Left kidney (tissue), 2 donors: Measurements from ENCODE around the gene NUDCD2. TPM values are rescaled to one million over a fixed set of nuclear protein-coding genes. Genes with fewer than 3 reads are reported as not detected.
"Not testable (repeated sequence)": the region's sequence is repeated elsewhere in the genome, so short reads cannot be mapped to it uniquely, and the experiment has no call there.

Experiments used
- DNase-seq: peaks from one replicate; pipeline ENCODE4 v3.0.0-alpha.2; 2013
- polyA plus RNA-seq: library from polyadenylated mRNA; unstranded; fragments of 120-200 nt; gene quantifications from one replicate; pipeline ENCODE4 v1.2.1, GENCODE V29; 2013; ENCODE audit not compliant: insufficient read length

Gene NUDCD2
- polyA plus RNA-seq, 1 donor, result 54.0 TPM

DNA sequence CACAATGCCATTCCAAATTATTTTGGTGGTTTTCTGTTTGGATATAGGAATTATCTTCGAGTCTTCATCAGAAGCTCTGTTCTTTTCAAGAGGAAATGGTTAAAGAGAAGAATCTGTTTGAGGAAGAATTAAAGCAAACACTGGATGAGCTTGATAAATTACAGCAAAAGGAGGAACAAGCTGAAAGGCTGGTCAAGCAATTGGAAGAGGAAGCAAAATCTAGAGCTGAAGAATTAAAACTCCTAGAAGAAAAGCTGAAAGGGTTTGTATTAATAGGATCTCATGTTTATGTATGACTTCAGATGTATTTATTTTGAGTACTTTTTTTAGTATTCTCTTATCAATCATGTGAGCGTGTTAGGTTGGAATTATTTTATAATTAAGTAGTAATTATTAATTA lies 15.5 kb upstream of the NUDCD2 start:
- no peak for DNase-seq

DNA sequence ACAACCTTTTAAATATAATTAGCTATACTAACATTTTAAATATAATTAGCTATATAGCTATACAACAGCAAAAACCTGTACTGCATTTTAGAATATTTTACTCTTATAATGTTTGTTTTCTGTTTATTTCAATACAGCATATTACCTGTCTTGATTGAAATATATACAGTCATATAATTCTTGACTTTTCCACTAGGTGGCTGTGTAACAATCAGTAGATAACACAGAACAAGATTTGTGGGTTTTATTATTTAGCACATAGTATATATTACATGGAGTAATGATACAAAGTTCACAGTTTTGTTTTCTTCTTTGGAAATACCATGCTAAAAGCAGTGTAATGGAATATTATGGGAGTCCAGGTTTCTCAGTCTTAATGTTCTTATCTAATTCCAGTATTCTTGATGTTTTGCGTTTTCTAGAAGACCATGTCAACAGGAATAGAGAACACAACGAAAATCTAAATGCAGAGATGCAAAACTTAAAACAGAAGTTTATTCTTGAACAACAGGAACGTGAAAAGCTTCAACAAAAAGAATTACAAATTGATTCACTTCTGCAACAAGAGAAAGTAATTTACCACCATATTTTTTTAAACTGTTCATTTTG lies 13.8 kb upstream of the NUDCD2 start:
- DNase-seq, result no peak

DNA sequence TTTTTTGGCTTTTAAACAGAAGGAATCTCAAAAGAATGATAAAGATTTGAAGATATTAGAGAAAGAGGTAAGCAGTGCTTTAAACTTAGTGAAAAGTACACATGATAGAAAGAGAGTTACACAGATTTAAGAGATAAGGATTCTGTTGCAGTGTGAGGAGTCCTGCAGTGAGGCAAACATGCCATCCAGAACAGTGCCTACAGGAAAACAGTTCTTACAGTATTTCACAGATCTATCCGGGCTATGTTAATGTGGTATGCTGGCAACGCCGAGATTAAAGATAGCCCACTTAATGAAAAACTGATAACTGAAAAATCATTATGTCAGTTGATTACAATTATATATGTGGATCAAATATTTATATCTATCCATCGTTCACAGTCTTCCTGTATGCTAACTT lies 7.8 kb upstream of the NUDCD2 start:
- no peak for DNase-seq

DNA sequence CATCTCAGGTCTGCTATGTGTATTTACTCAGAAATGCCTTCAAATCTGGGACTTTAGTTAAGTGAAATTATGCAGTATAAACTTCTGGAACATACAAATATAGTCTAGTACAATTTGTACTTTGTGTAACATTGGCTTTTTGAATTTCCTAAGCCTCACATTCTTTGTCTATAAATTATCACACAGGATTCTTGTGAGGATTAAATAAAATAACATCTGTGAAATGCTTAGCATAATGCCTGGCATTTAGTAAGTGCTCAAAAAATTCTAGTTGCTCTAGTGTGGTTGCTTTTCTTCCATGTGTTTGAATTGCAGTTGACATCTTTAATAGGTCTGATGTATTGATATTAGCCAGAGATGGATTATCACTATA lies 3.1 kb upstream of the NUDCD2 start:
- no peak for DNase-seq

DNA sequence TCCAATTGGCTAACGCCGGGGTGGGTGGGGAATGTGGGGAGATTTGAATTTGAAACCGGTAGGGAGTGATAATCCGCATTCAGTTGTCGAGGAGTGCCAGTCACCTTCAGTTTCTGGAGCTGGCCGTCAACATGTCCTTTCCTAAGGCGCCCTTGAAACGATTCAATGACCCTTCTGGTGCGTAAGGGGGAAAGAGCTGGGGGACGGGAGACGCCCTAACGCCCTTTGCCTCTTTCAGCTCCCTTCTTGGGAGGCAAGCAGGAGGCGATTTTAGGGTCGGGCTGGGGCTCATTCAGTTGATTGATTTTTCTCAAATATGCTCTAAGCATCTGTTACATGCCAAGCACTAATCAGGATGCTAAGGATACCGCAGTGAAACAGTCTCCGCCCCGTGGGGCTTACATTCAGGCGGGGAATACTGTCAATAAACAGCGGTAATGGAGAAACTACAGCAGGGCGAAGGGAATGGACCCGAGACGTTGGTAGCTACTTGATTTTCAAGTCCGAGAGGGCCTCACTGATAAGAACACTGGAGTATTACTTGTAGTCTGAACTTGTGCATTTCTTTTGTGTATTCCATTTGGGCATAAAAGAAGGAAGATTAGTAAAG lies 765 bp upstream of the NUDCD2 start, which contains the start of gene HMMR:
Gene HMMR (plus strand): TSS at position 71 of the 610 bp plus-strand sequence. CDS start 61 bp downstream, at position 132.
- no peak for DNase-seq

DNA sequence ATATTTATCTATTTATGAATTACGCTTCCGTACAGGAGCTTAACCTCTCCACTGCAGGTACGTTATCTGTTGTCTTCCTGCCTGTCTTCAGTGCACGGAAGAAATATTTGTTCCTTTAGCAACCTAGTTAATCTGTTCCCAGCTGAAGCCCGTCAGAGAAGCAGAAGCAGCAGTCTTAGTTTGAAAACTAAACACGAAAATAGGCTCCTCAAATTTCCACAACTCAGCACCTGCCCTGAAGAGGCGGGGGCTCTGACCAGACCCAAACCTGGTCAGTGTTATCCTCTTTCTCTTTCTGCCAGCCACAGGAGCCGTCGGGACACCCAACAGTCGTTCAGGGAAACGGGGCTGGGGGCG lies 462 bp downstream of the NUDCD2 start:
- peak; percentile 59 for DNase-seq

DNA sequence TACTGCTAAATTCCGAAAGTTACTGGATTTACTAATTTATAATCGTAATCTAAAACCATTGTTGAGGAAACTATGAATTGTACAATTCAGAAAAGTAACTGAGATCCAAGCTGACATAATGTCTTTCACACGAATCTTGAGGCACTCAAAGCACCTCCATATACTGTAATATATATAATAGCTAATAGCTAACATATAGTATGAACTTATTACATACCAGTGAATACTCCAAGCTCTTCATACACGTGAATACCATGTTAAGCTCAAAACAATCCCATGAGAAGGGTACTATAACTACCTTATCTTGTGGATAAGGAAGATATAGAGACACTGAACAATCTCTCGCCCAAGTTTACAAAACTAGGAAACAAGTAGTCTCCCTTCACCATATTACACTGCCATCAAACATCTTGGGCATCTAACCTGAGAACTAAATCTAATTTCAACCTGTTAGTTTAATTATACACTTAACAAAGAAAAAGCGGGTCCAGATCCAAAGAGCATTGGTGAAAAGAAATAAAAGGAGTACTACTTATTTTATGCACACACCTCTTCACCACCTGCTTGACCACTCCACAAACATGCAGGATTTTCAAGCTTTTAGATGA lies 1.0 kb downstream of the NUDCD2 start:
- no peak for DNase-seq

DNA sequence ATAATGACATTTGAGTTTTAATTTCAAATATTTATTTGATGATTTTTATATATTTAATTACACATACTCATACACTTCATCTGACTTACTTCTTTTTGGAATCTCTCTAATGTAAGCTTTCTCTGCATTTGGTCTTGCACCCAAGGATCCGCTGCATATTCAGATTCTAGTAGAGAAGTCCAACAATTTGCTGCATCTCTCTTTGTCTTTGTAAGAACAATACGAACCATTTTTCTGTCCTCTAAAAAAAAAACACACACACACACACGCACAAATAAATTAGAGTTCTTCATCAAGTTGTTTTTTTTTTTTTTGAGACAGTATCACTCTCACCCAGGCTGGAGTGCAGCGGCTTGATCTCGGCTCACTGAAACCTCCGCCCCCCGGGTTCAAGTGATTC lies 3.1 kb downstream of the NUDCD2 start:
- DNase-seq, result no peak

DNA sequence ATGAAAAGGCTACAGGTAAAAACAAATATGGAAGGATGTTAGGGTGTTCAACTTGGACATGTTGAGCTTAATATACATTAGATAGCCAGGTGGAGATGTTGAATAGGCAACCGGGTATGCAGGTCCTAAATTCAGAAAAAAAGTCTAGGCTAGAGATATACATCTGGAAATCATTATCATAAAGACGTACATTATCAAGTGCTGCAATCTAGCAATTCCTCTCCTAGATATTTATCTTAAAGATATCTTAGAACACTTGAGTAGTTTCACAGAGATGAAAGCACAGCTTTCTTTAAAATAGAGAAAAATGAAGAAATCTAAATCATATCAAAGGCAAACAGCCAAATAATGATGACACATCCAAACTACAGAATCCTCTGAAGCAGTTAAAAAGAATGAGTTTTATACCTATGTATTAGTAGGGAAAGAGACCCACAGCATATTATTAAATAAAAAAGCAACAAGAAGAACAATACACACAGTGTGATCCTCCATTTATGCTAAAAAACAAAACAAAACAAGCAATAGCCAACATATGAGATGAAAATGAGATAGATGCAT lies 3.8 kb downstream of the NUDCD2 start:
- DNase-seq, result no peak

DNA sequence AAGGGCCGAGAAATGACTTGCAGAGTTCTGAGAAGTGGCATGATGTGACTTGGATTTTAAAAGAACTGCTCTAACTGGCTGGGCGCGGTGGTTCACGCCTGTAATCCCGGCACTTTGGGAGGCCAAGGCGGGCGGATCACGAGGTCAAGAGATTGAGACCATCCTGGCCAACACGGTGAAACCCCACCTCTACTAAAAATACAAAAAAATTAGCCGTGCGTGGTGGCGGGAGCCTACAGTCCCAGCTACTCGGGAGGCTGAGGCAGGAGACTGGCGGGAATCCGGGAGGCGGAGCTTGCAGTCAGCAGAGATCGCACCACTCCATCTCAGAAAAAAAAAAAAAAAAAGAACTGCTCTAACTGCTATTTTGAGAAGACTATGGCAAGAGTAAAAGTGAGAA lies 4.5 kb downstream of the NUDCD2 start:
- DNase-seq, result not testable (repeated sequence)

DNA sequence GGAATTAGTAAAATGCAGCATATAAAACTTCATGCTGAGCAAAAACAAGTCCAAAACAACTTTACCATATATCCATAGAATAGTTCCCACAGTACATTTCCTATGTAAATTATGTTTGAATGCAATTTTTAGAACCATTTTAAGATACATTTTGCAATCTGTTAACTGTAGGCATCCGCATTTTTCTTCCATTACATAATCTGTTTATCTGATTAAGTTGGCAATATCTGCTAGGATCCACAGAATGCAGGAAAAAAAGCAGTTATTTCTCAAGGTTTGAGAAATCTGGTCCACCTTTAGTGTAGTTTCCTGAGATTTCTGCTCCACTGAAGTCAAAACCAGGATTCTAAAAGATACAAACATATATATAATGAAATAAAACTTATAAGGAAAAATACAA lies 6.2 kb downstream of the NUDCD2 start:
- no peak for DNase-seq

DNA sequence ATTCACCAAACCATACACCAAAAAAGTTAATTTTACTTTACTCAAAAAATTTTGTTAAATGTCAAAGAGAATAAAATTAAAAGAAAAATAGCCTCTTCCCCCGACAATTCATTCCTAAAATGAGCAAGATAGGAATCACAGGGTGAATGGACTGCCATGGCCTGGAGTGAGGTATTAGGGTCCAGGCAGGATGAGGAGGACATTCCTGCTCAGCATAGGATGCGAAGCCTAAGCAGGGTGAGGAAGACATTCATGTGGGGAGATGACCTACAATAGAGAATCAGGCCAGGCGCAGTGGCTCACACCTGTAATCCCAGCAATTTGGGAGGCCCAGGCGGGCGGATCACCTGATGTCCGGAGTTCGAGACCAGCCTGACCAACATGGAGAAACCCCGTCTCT lies 8.4 kb downstream of the NUDCD2 start:
- no peak for DNase-seq

DNA sequence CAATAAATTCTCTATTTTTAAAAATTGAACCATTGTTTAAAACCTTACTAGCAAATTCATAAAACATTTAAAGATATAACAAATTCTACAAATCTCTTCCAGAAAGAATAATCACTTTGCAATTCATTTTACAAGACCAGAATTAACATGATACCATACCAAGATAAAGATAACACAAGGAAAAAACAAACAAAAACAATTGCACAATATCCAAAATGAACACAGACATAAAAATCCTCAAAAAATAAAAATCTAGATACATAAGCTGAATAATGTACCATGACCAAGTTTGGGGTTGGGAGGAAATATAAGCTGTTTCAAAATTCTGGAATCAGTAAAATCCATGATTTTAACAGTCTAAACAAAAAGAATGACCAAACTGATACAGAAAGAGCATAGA lies 11.4 kb downstream of the NUDCD2 start:
- DNase-seq, result no peak

DNA sequence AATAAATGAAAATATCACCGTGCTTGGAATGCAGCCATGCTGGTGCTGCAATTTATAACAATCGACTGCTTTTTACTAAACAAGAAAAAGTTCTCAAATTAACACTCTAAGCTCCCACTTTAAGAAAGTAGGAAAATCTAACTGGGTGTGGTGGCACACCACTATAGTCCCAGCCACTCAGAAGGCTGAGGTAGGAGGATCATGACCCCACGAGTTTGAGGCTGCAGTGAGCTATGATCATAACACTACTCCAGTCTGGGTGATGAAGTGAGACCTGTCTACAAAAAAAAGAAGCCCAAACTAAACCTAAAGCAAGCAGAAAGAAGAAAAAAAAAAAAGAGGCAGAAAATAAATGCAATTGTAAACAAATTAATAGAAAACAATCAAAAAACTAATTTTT lies 12.0 kb downstream of the NUDCD2 start:
- no peak for DNase-seq

DNA sequence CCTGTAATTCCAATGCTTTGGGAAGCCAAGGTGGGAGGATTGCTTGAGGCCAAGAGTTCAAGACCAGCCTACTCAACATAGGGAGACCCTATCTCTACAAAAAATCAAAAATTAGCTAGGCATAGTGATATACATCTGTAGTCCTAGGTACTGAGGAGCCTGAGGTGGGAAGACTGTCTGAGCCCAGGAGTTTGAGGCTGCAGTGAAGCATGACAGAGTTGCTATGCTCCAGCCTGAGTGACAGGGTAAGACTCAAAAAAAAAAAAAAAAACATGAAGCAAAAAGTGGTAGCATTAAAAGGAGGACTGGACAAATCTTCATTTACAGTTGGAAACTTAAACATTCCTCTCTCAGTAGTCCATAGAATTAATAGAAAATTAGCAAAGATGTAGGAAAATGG lies 12.7 kb downstream of the NUDCD2 start:
- DNase-seq, result no peak

DNA sequence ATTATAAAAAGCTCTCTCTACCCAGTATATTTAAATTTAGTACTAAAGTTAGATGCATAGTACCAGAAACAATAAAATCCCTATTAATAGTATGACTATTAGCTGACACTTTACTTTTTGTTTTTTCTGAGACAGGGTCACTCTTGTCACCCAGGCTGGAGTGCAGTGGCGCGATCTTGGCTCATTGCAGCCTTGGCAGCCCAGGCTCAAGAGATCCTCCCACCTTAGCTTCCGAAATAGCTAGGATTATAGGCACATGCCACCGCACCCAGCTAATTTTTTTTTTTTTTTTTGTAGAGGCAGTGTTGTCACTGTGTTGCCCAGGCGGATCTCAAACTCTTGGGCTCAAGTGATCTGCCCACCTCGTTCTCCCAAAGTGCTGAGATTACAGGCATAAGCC lies 14.6 kb downstream of the NUDCD2 start:
- no peak for DNase-seq

DNA sequence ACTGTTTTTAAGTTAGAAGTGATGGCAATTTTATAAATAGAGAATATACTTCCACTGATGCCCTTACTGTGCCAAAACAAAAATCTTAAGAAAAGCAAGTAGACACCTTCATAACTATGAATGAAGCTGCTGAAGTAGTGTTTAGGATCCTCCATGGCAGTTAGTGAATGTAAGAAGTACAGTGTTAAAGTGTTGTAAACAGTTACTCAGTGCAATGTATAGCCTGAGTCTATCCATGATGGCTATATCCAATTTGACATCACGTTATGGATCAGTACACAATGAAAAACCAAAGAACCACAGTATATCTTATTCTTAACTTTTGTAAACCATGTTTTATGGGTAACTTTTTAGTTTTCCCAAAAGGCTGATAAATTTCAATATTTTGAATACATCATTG lies 15.4 kb downstream of the NUDCD2 start:
- DNase-seq, result no peak

DNA sequence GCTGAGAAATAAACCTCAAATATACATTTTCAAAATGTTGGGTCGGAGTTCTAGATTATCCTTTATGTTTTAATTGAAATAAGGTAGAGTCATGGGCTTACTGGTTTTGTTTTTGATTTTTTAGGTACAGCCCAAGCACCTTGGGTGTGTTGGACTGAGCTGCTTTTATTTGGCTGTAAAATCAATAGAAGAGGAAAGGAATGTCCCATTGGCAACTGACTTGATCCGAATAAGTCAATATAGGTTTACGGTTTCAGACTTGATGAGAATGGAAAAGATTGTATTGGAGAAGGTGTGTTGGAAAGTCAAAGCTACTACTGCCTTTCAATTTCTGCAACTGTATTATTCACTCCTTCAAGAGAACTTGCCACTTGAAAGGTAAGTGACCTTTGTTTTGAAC lies 18.9 kb downstream of the NUDCD2 start:
- DNase-seq, result no peak

DNA sequence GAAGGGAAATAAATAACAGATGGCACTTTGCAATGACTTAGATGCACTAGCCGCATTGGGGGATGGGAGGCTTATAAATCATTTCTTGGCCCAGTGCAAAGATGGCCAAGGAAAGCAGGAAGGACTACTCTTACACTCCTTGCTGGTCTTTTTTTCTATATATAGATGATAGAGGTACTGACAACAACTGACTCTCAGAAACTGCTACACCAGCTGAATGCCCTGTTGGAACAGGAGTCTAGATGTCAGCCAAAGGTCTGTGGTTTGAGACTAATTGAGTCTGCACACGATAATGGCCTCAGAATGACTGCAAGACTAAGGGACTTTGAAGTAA lies 20.8 kb downstream of the NUDCD2 start:
- DNase-seq, result no peak

DNA sequence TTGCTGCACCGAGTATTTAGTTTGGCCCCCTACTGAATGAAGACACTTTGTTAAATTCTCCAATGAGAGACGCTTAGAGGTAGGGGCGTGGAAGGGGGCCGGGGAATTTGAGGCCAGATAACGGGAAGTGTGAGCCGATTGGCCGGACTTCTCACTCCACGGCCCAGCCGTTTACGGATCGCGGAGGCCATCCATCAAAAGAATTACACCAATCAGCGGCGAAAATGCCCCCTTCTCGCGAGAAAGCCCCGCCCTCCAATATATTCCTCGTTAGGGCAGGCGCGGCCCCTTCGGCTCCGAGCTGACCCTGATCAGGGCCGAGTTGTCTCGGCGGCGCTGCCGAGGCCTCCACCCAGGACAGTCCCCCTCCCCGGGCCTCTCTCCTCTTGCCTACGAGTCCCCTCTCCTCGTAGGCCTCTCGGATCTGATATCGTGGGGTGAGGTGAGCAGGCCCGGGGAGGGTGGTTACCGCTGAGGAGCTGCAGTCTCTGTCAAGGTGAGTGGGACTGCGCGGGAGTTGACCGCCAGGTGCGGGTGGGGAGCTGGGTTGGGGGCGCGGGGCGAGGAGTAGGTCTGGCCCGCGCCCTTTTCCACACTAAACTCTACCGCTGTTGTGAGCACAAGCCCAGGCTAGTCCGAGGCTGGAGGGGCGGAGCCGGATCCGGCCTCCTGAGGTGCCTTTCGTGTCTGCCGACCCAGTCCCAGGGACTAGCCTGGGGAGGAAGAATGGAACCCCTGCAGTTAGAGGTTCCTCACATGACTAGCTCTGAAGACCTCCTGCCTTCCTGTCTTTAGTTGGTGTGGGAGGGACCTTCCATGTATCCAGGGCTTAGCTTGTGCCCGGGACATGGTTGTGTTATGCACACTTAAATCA lies 22.4 kb downstream of the NUDCD2 start, which contains the start of gene CCNG1:
Gene CCNG1 (plus strand): TSS at position 287 of the 874 bp plus-strand sequence. CDS start 1,662 bp downstream, outside the sequence.
- DNase-seq, result peak; percentile 97

DNA sequence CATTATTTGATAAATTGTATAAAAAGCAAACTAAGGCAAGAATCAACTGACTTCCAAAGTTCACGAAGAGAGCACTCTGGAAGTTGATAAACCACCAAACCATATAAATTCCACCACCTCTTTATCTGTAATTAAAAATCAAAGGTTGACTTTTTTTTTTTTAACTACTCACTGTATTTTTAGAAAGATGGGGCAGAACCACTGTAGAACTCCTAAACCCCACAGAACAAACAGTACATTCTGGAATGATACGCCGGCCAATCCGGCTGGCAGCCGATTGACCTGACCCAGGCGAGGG lies 22.9 kb downstream of the NUDCD2 start:
- no peak for DNase-seq

DNA sequence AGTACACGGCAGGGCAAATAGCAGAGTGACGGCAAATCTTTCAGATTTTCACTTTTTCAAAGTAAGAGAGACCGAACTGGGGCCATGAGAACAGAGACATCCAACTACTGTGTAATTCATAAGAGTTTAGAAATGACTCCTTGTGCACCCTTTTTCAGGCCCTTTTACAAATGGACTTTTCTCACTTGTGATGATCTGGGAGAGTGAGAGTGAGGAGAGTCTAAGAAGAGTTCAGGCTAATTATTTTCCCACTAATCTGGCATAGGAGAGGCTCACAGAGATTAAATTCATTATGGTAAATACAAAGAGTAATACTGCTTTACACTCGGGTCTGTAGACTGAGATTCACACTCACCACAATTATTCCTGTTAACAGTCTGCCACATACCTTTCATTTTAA lies 23.4 kb downstream of the NUDCD2 start:
- no peak for DNase-seq

DNA sequence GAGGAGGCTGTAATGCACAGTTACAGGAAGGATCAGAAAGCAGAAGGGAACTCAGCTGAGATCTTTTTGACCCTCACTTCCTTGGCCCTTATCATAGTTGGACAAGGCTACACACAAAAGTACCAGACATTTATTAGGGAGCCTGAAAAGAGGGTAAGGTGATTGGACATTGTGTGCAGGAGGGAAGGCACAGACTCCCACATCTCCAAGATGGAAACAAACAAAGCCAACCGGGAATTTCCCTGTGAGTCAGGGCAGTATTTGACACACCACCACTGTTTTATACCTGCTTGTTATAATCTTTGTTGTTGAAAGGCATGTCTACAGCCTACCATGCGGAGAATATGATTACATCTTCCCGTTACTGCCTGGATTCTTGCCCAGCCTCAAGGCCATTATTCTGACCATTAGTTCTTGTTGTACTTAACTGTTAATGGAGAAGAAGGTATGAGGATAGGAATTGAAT lies 25.5 kb downstream of the NUDCD2 start:
- no peak for DNase-seq
